ENCODE measurements around the gene KCP. TPM values are rescaled to one million over a fixed set of nuclear protein-coding genes. Genes with fewer than 3 reads are reported as not detected.

The KCP gene
- total and polyA plus RNA-seq, 10 of the 15 experiments (the other 5 are each of a cell fraction or from before 2014, with no cell fraction given) = 0.05 to 7.8 (median 2.5) TPM

DNA sequence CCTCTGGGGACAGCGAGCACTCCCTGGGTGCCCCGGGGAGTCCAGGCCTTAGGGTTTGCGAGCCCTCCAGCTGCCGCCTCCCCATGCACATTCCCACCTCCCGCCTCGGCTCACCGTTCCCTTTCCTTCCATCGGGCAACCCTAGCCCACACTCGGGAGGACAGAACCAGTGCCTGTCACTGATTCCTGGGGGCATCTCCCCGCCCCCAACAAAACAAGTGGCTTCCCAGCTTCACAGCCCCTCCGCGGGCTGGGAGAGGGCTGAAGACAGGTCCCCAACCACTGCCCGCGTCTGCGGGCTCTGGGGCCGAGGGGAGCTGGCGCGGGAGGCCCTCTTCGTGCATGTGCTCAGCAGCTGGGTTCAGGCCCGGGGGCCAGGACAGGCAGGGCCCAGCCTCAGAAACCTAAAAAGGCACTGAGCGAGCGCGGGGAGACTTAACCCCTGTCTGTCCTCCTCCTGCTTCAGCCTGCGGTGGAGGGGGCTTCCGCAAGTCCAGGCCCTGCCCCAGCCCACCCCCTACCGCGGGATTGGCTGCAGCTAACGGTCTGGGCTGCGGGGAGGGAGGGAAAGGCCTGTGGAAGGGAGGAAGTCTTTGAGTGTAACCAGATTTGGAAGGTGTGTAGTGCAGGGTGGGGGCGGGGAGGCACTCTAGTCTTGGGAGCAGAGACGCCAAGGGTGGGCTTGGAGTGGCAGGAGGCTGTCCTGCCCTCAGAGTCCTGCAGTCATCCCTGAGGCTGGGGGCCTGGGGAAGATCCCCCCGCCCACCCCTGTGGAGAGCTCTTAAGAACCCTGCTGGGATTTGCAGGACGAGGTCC, 79.1 kb downstream of the KCP start:
- Histone ChIP-seq H3K27ac (ENCODE audit: control insufficient read depth, insufficient read depth) (no peak overlapping the region), H3K27me3 (replicated peaks in 1 of 2; ENCODE audit: control insufficient read depth in 2 of 2, insufficient read depth in 2 of 2, low read length in 1 of 2) (peaks cover 15% of the 10 kb centered on the region in 2 experiments), H3K36me3 (ENCODE audit: control insufficient read depth in 2 of 2, insufficient read depth in 2 of 2, low read length in 1 of 2) (no peaks in the 10 kb centered on the region), H3K79me2 (ENCODE audit: control insufficient read depth, insufficient read depth, low read length) (no peaks in the 10 kb centered on the region), H3K9me3 (replicated peaks; ENCODE audit: control insufficient read depth, insufficient read depth, low read length) (no peaks in the 10 kb centered on the region), H2AFZ (ENCODE audit: control insufficient read depth, low read depth, low read length) (no peak overlapping the region), H3K4me3 (no peak overlapping the region), H3K9ac (ENCODE audit: control insufficient read depth, insufficient read depth, low read length) (no peak overlapping the region), H4K20me1 (ENCODE audit: control insufficient read depth, insufficient read depth) (no peaks in the 10 kb centered on the region), H3K4me1 (ENCODE audit: control insufficient read depth, insufficient read depth, low read length) (peaks cover 8% of the 10 kb centered on the region), H3K4me2 (ENCODE audit: control insufficient read depth, insufficient read depth) (no peak overlapping the region)
- ChIA-PET CTCF (interaction anchor here (0.7 kb wide), 2 partner anchors 91 to 446 kb away, joined by 3 read pairs; no protein-coding TSS in a partner anchor), SMC1A (ENCODE audit: uncharacterized antibody, unreplicated experiment) (no interaction called here), RAD21 (ENCODE audit: unreplicated experiment) (no interaction called here), POLR2A (interaction anchor here (0.6 kb wide), 1 partner anchor 1733 kb away, joined by 3 read pairs; no protein-coding TSS in a partner anchor)
- intact Hi-C loops (cut with micrococcal nuclease; ENCODE audit: unreplicated experiment) = no loop called here
- no TSS peak for BruUV-seq (replicated peaks)
- TF ChIP-seq STAT3 (IDR thresholded peaks at IDR 0.05; ENCODE audit: low read depth, low read length) (no peak), PAX5 (IDR thresholded peaks at IDR 0.05; ENCODE audit: borderline replicate concordance, low read depth, low read length) (no peak), POLR2AphosphoS5 (IDR thresholded peaks at IDR 0.05; ENCODE audit: low read length) (no peak), TCF12 (IDR thresholded peaks at IDR 0.05; ENCODE audit: low read depth, low read length) (no peak), POLR2A (IDR thresholded peaks at IDR 0.05; ENCODE audit: low read depth, low read length) (no peak), MYC (IDR thresholded peaks at IDR 0.05; ENCODE audit: insufficient read depth, insufficient read length, insufficient replicate concordance, low read length, severe bottlenecking) (no peak)
- TF ChIP-seq, protein P1, sequence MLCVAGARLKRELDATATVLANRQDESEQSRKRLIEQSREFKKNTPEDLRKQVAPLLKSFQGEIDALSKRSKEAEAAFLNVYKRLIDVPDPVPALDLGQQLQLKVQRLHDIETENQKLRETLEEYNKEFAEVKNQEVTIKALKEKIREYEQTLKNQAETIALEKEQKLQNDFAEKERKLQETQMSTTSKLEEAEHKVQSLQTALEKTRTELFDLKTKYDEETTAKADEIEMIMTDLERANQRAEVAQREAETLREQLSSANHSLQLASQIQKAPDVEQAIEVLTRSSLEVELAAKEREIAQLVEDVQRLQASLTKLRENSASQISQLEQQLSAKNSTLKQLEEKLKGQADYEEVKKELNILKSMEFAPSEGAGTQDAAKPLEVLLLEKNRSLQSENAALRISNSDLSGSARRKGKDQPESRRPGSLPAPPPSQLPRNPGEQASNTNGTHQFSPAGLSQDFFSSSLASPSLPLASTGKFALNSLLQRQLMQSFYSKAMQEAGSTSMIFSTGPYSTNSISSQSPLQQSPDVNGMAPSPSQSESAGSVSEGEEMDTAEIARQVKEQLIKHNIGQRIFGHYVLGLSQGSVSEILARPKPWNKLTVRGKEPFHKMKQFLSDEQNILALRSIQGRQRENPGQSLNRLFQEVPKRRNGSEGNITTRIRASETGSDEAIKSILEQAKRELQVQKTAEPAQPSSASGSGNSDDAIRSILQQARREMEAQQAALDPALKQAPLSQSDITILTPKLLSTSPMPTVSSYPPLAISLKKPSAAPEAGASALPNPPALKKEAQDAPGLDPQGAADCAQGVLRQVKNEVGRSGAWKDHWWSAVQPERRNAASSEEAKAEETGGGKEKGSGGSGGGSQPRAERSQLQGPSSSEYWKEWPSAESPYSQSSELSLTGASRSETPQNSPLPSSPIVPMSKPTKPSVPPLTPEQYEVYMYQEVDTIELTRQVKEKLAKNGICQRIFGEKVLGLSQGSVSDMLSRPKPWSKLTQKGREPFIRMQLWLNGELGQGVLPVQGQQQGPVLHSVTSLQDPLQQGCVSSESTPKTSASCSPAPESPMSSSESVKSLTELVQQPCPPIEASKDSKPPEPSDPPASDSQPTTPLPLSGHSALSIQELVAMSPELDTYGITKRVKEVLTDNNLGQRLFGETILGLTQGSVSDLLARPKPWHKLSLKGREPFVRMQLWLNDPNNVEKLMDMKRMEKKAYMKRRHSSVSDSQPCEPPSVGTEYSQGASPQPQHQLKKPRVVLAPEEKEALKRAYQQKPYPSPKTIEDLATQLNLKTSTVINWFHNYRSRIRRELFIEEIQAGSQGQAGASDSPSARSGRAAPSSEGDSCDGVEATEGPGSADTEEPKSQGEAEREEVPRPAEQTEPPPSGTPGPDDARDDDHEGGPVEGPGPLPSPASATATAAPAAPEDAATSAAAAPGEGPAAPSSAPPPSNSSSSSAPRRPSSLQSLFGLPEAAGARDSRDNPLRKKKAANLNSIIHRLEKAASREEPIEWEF (IDR thresholded peaks at IDR 0.05; ENCODE audit: insufficient replicate concordance, low read depth, low read length) = no peak
- TF ChIP-seq, protein P2, sequence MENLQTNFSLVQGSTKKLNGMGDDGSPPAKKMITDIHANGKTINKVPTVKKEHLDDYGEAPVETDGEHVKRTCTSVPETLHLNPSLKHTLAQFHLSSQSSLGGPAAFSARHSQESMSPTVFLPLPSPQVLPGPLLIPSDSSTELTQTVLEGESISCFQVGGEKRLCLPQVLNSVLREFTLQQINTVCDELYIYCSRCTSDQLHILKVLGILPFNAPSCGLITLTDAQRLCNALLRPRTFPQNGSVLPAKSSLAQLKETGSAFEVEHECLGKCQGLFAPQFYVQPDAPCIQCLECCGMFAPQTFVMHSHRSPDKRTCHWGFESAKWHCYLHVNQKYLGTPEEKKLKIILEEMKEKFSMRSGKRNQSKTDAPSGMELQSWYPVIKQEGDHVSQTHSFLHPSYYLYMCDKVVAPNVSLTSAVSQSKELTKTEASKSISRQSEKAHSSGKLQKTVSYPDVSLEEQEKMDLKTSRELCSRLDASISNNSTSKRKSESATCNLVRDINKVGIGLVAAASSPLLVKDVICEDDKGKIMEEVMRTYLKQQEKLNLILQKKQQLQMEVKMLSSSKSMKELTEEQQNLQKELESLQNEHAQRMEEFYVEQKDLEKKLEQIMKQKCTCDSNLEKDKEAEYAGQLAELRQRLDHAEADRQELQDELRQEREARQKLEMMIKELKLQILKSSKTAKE (IDR thresholded peaks at IDR 0.05; ENCODE audit: low read depth, poor library complexity, severe bottlenecking) = no peak
- TF ChIP-seq, protein P3, sequence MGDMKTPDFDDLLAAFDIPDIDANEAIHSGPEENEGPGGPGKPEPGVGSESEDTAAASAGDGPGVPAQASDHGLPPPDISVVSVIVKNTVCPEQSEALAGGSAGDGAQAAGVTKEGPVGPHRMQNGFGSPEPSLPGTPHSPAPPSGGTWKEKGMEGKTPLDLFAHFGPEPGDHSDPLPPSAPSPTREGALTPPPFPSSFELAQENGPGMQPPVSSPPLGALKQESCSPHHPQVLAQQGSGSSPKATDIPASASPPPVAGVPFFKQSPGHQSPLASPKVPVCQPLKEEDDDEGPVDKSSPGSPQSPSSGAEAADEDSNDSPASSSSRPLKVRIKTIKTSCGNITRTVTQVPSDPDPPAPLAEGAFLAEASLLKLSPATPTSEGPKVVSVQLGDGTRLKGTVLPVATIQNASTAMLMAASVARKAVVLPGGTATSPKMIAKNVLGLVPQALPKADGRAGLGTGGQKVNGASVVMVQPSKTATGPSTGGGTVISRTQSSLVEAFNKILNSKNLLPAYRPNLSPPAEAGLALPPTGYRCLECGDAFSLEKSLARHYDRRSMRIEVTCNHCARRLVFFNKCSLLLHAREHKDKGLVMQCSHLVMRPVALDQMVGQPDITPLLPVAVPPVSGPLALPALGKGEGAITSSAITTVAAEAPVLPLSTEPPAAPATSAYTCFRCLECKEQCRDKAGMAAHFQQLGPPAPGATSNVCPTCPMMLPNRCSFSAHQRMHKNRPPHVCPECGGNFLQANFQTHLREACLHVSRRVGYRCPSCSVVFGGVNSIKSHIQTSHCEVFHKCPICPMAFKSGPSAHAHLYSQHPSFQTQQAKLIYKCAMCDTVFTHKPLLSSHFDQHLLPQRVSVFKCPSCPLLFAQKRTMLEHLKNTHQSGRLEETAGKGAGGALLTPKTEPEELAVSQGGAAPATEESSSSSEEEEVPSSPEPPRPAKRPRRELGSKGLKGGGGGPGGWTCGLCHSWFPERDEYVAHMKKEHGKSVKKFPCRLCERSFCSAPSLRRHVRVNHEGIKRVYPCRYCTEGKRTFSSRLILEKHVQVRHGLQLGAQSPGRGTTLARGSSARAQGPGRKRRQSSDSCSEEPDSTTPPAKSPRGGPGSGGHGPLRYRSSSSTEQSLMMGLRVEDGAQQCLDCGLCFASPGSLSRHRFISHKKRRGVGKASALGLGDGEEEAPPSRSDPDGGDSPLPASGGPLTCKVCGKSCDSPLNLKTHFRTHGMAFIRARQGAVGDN (IDR thresholded peaks at IDR 0.05) = no peak
- TF ChIP-seq, protein P4, sequence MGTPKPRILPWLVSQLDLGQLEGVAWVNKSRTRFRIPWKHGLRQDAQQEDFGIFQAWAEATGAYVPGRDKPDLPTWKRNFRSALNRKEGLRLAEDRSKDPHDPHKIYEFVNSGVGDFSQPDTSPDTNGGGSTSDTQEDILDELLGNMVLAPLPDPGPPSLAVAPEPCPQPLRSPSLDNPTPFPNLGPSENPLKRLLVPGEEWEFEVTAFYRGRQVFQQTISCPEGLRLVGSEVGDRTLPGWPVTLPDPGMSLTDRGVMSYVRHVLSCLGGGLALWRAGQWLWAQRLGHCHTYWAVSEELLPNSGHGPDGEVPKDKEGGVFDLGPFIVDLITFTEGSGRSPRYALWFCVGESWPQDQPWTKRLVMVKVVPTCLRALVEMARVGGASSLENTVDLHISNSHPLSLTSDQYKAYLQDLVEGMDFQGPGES (IDR thresholded peaks at IDR 0.05) = no peak
- ATAC-seq (peak; percentile 36), DNase-seq (ENCODE audit: low read depth, low spot score) (no peak), FAIRE-seq (no peak)
- 18% methylated on average over 27 of the region's 33 CpGs for WGBS (ENCODE audit: insufficient coverage, insufficient replicate concordance, low lambda C conversion rate, missing lambda C conversion rate)
- in situ Hi-C loops (cut with MboI) = no loop called here

All from GM12878 (cell line).